Spleen (tissue), 13 donors: Measurements from ENCODE around the gene NLRP10. TPM values are rescaled to one million over a fixed set of nuclear protein-coding genes. Genes with fewer than 3 reads are reported as not detected.

Source experiments
- DNase-seq: peaks from one replicate; pipeline ENCODE4 v3.0.0-alpha.2; 2020
- H3K27ac ChIP-seq, 8 donors: fragments of 200-600 bp; sonication (generic) in 7 of 8; 1 replicate in 4 of 8; 2 replicates in 4 of 8; pipeline versions ENCODE4 v1.5.0 to v1.8.0; 2016 to 2021; ENCODE audit warnings: inconsistent platforms in 4 of 8, mild to moderate bottlenecking in 4 of 8, moderate library complexity in 1 of 8
- H3K27me3 ChIP-seq, 7 donors: fragments of 200-600 bp; sonication (generic) in 6 of 7; replicated peaks in 1 of 7; 1 replicate in 4 of 7; 2 replicates in 3 of 7; pipeline versions ENCODE4 v1.5.0 to v1.8.0; 2016 to 2021; ENCODE audit warnings: inconsistent platforms in 3 of 7, mild to moderate bottlenecking in 1 of 7
- H3K36me3 ChIP-seq, 6 donors: fragments of 200-600 bp; sonication (generic) in 5 of 6; 1 replicate in 4 of 6; 2 replicates in 2 of 6; pipeline versions ENCODE4 v1.5.0 to v1.8.0; 2016 to 2021; ENCODE audit warnings: inconsistent platforms in 2 of 6
- H3K4me1 ChIP-seq, 6 donors: fragments of 200-600 bp; sonication (generic) in 5 of 6; 1 replicate in 3 of 6; 2 replicates in 3 of 6; pipeline versions ENCODE4 v1.5.0 to v1.8.0; 2016 to 2021; ENCODE audit warnings: inconsistent platforms in 3 of 6
- H3K4me3 ChIP-seq, 8 donors: fragments of 200-600 bp; sonication (generic) in 7 of 8; 1 replicate in 4 of 8; 2 replicates in 4 of 8; pipeline versions ENCODE4 v1.5.0 to v1.8.0; 2016 to 2021; ENCODE audit warnings: inconsistent platforms in 4 of 8, mild to moderate bottlenecking in 4 of 8, moderate library complexity in 2 of 8
- H3K9me3 ChIP-seq, 8 donors: fragments of 200-600 bp; sonication (generic) in 7 of 8; 1 replicate in 4 of 8; 2 replicates in 4 of 8; pipeline versions ENCODE4 v1.5.0 to v1.8.0; 2016 to 2021; ENCODE audit warnings: inconsistent platforms in 4 of 8
- CTCF ChIP-seq, 11 experiments: fragments of 200-600 bp in 7 of 11; fragments of 450-650 bp in 4 of 11; sonication (generic) in 4 of 11; IDR thresholded peaks in 8 of 11; conservative IDR thresholded peaks in 3 of 11; 1 replicate in 7 of 11; 2 replicates in 4 of 11; pipeline versions ENCODE4 v1.4.0 to v1.8.0; 2016 to 2021; ENCODE audit warnings: antibody characterized with exemption in 11 of 11, inconsistent platforms in 4 of 11, mild to moderate bottlenecking in 1 of 11
- POLR2A ChIP-seq, 3 donors: fragments of 450-650 bp; IDR thresholded peaks; one replicate each; pipeline ENCODE4 v1.5.1; 2017; ENCODE audit warnings: antibody characterized with exemption in 3 of 3, mild to moderate bottlenecking in 1 of 3
- POLR2AphosphoS5 ChIP-seq, 3 donors: sonication (generic); formaldehyde crosslinking; IDR thresholded peaks; one replicate each; pipeline ENCODE4 v1.5.1; 2017; ENCODE audit warnings: antibody characterized with exemption in 3 of 3
- WGBS, 5 donors: extraction: QIAGEN DNeasy Blood & Tissue Kit in 3 of 5; methylation state at CpG; one replicate each; pipeline versions ENCODE4 v1.1.5 to v1.1.7; 2013 to 2018; 5-methylcytosine and 5-hydroxymethylcytosine counted together
- intact Hi-C: fragments of 100-400 bp; cut with DNase I; formaldehyde crosslinking; loops from one replicate; pipeline ENCODE4 v1.15.0; 2023; ENCODE audit warnings: low total_unique reads
- long read RNA-seq, 2 donors: transcript quantifications; one replicate each; lab custom pipeline, GENCODE V29; 2026
- polyA plus RNA-seq, 3 donors: library from polyadenylated mRNA; stranded (reverse); fragments of 200-250 nt; gene quantifications; one replicate each; pipeline ENCODE4 v1.2.1, GENCODE V29; 2013
- total RNA-seq, 7 donors: library from RNA; depleted of rRNA in 3 of 7; stranded (reverse); fragments of >200 nt in 3 of 7; fragmentation: NEBNext Ultra II Directional in 4 of 7; extraction: Animal tissue kit (Norgen Biotek cat#: 25700) in 4 of 7; gene quantifications; one replicate each; pipeline versions ENCODE4 v1.1.0 to v1.2.1, GENCODE V29; 2016 to 2021
- donor health status: healthy with polysubstance abuse.
- donor health status: DM: no; HTN: no; CAD: no; lungs with moderate emphysema.
- donor health status: DM: no; HTN: no; CAD: no.
- donor health status: Bipolar disorder and iron deficiency.
- donor health status: healthy.
- donor health status: DM: no; HTN: no; CAD: no.
- donor health status: DM: yes; HTN: yes; CAD: no.

The NLRP10 gene
- not detected for total RNA-seq
- polyA plus RNA-seq, result not detected
- long read RNA-seq, donor 1, result 0 reads
- long read RNA-seq, donor 2, result 0 reads

GRCh38 chr11:7965386-7965785 is at the start of gene NLRP10:
TSS of gene NLRP10 (minus strand) at chr11:7965447. CDS start at chr11:7963495, 1,952 bp downstream.
- Histone ChIP-seq H3K27ac (no peak within 1 kb of the TSS), H3K4me3 (no peak within 1 kb of the TSS), H3K4me1 (no peaks in the 10 kb centered on the region), H3K36me3 (no peaks in the 10 kb centered on the region), H3K9me3 (no peaks in the 10 kb centered on the region), H3K27me3 (peaks cover 0 to 36% (median 0%) of the 10 kb centered on the region in 7 donors)
- intact Hi-C loops, result no loop called here
- DNase-seq, result no peak
- WGBS, 5 donors, result 64 to 83% (median 71%) methylated on average over 1 of the region's 1 CpG
- TF ChIP-seq POLR2A (IDR thresholded peaks at IDR 0.05), result no peak

- intact Hi-C loops, result no loop called here
- Histone ChIP-seq H3K9me3 (no peaks in the 10 kb centered on the region), H3K27ac (no peak overlapping the region), H3K27me3 (peaks cover 0 to 48% (median 14%) of the 10 kb centered on the region in 7 donors), H3K4me3 (no peak overlapping the region), H3K4me1 (peaks cover 0 to 8% (median 4%) of the 10 kb centered on the region in 6 donors), H3K36me3 (no peaks in the 10 kb centered on the region)
- no peak for TF ChIP-seq POLR2A (IDR thresholded peaks at IDR 0.05)
- TF ChIP-seq CTCF (IDR thresholded peaks at IDR 0.05 in 8 of 11, conservative IDR thresholded peaks at IDR 0.05 in 3 of 11), result no peak
- no peak for TF ChIP-seq POLR2AphosphoS5 (IDR thresholded peaks at IDR 0.05)
- DNase-seq, result no peak
- WGBS, 5 donors, result 74 to 88% (median 82%) methylated on average over 5 of the region's 5 CpGs
Observed at GRCh38 chr11:8013833-8014232, 48.6 kb upstream of the NLRP10 start.

- Histone ChIP-seq H3K4me3 (no peak overlapping the region), H3K9me3 (no peaks in the 10 kb centered on the region), H3K36me3 (no peaks in the 10 kb centered on the region), H3K27ac (no peak overlapping the region), H3K4me1 (no peaks in the 10 kb centered on the region), H3K27me3 (peaks cover 0 to 39% (median 0%) of the 10 kb centered on the region in 7 donors)
- TF ChIP-seq POLR2A (IDR thresholded peaks at IDR 0.05) (no peak), CTCF (IDR thresholded peaks at IDR 0.05 in 8 of 11, conservative IDR thresholded peaks at IDR 0.05 in 3 of 11) (no peak), POLR2AphosphoS5 (IDR thresholded peaks at IDR 0.05) (no peak)
- DNase-seq, result no peak
- intact Hi-C loops, result no loop called here
- 57 to 75% (median 72%) methylated on average over 4 of the region's 4 CpGs for WGBS, 5 donors
Observed at GRCh38 chr11:8011981-8012444, 46.8 kb upstream of the NLRP10 start.

GRCh38 chr11:8011371-8011770 is 46.1 kb upstream of the NLRP10 start:
- no peaks in the 10 kb centered on the region for H3K9me3 ChIP-seq
- no peak overlapping the region for H3K27ac ChIP-seq
- H3K36me3 ChIP-seq, result no peaks in the 10 kb centered on the region
- H3K27me3 ChIP-seq, result peaks cover 0 to 33% (median 0%) of the 10 kb centered on the region in 7 donors
- no peaks in the 10 kb centered on the region for H3K4me1 ChIP-seq
- no peak for DNase-seq
- no peak for TF ChIP-seq POLR2A (IDR thresholded peaks at IDR 0.05)
- TF ChIP-seq POLR2AphosphoS5 (IDR thresholded peaks at IDR 0.05), result no peak
- TF ChIP-seq CTCF (IDR thresholded peaks at IDR 0.05 in 8 of 11, conservative IDR thresholded peaks at IDR 0.05 in 3 of 11), result no peak
- no peak overlapping the region for H3K4me3 ChIP-seq
- WGBS, 5 donors, result 60 to 82% (median 74%) methylated on average over 2 of the region's 2 CpGs
- intact Hi-C loops, result no loop called here
